T-helper 1 cell (primary cell): ENCODE measurements around the gene SIK2.

Experiments used
- DNase-seq, 5 donors: peaks; one replicate each; pipeline ENCODE4 v3.0.0-alpha.2; 2012 to 2020
- total RNA-seq, 4 donors: gene quantifications; one replicate each; lab custom pipeline; 2026; lab: John Stamatoyannopoulos, UW

Gene SIK2
- 25.0 to 31.9 (median 28.2) reads per million in 4 donors for total RNA-seq

DNA sequence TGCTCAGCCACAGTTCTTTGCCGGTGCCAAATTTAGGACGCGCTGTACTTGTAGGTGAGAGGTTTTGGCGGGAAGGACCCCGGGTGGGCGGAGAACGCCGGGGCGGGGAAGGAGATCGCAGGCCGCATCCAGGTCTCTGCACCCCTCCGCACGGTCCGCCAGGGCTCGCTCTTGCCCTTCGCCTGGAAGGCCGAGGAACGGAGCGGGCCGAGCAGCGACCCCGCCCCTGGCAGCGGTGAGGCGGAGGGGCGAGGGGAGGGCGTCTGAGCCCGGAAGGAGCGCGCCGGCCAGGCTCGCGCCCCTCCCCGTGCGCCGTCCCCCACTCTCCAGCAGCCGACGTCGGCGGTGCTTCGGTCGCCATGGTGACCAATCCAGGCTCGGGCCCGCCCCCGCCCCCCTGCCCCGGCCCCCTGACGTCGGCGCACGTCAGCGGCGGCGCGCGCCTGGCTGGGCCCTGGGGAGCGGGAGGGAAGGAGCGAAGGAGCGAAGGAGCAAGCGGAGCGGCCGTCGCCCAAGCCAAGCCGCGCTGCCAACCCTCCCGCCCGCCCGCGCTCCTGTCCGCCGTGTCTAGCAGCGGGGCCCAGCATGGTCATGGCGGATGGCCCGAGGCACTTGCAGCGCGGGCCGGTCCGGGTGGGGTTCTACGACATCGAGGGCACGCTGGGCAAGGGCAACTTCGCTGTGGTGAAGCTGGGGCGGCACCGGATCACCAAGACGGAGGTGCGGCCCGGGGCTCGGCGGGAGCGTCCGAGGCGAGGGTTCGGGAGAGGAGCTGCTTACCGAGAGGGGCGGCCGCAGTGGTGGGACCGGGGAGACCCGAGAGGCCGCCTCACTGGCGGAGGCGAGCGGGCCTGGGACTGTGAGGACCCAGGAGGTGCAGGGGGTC, at the start of gene SIK2:
SIK2 (plus strand) TSS at position 471 of the 886 bp plus-strand sequence; CDS start at position 586, 115 bp downstream.
- DNase-seq, result peak; percentile 82 to 93 (median 88)

DNA sequence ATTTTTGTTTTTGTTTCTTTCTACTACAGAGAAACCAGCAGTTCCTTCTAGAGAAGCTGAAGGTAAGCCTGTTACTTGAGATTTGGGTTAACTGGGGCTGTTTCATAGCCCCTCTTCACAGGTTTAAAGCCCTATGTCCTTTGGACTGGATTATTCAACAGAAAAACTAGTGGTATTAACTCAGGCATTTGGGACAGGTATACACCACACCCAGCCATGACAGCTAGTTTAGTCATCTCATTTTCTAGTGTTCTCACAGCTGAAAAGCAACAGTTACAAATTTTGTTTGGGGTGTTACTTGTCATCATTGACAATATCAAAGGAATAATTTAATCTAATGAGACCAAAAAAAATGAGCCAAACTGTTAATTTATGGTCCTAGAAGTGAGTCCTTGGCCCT, 47.7 kb upstream of the SIK2 start:
- DNase-seq, result no peak

DNA sequence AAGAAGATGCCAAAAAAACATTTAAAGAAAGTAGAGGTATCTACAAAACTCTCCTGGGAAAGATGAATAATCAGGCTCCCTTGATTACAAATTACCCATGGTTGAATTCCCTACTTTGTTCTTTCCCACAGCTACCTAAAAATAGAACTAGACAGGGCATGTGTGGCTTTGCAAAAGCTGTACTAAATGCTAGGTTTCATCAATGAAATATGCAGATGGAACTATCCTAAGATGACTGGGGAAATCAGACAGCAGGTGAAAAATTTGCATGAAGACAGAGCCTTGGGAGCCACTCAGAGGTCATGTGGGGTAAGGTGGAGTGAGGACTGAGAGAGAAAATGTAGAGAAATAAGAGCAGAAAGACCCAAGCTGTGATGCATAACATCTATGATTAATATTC, 47.0 kb upstream of the SIK2 start:
- no peak for DNase-seq

DNA sequence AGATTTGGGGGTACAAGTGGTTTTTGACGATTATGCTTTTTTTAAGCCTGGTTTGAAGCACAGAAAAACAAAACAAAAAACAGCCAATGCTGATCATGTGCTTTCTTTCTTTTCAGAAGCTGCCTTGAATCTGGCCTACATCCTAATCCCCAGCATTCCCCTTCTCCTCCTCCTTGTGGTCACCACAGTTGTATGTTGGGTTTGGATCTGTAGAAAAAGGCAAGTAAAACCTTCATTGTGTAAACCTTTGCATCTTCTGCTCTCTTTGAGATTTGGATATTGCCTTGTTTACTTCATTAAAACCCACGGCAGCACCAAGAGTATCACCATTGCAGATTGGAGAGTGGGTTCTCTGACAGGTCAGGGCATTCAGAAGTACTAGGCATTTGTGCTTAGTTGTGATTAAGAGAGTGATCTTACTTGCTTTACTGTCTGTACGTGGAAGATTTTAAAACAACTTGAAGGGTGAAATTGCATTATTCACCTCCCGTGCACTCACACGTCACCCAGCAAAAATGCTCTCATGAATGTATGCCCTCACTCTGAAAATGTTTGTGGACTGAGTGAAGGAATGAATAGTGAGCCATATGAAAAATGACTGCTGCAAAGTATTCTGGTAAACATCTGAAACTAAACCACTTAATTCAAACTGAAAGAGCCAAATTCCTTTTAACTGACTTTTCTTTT, 44.7 kb upstream of the SIK2 start:
- DNase-seq, result no peak

DNA sequence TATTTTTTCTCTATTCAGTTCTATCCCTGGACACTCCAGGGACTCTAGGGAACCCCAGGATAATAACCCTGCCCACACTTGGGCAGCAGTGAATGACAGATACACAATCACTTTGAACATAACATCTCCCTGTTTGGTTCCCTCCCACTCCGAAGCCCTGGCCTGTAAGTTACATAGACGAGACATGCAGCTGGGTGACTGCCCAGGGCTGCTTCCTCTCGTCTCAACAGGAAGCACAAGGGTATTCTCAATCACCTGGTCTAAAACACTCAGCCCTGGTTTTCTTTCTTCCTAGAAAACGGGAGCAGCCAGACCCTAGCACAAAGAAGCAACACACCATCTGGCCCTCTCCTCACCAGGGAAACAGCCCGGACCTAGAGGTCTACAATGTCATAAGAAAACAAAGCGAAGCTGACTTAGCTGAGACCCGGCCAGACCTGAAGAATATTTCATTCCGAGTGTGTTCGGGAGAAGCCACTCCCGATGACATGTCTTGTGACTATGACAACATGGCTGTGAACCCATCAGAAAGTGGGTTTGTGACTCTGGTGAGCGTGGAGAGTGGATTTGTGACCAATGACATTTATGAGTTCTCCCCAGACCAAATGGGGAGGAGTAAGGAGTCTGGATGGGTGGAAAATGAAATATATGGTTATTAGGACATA, 42.3 kb upstream of the SIK2 start:
- no peak for DNase-seq

DNA sequence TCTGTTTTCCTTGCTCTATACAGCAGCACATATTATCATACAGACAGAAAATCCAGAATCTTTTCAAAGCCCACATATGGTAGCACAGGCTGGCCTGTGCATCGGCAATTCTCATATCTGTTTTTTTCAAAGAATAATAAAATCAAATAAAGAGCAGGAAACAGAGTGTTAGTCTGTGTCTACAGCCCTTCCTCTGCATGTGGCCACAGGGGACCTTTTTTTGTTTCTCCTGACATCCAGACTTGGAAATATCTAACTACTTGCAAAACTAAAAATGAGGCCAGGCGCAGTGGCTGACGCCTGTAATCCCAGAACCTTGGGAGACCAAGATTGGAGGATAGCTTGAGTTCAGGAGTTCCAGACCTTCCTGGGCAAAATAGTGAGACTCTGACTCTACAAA, 41.4 kb upstream of the SIK2 start:
- DNase-seq, result no peak

DNA sequence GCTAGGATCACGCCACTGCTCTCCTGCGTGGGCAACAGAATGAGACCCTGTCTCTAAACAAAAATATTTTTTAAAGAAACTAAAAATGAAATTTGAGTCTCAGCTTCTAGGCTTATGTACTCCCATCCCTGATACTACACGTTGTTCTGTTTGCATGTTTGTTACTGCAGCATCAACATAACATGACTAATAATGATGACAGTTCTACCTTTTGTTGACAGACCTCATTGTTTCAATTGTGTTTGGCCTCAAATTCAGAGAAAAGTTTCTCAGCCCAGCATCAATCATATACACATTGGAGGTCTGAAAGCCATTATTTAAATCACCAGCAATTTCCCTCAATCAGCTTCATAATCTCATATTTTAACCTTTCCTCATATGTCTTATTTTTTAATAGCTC, 40.9 kb upstream of the SIK2 start:
- DNase-seq, result no peak

DNA sequence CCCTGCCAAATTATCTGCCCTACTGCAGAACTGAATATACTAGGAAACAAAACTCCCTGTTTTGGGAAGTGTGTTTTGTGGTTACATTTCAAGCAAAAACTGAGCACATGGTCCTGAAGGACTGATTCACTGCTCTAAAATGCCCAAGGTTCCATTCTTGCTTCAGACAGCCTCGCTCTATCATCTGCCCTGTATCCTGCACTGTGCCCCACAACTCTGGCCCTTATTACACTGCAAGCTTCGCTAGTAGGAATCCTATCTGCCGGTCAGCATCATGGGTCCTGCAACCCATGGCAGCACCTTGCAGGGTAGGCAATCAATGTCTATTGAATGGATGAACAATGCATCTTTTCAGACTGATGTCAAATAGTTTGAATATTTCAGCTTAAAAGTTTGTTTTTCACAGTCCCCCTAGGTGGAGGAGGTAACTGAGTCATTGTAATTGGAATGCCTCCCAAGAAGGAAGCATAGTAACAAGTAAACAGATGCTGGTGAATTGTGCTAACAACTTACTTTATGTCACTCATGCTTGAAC, 40.4 kb upstream of the SIK2 start:
- DNase-seq, result no peak

DNA sequence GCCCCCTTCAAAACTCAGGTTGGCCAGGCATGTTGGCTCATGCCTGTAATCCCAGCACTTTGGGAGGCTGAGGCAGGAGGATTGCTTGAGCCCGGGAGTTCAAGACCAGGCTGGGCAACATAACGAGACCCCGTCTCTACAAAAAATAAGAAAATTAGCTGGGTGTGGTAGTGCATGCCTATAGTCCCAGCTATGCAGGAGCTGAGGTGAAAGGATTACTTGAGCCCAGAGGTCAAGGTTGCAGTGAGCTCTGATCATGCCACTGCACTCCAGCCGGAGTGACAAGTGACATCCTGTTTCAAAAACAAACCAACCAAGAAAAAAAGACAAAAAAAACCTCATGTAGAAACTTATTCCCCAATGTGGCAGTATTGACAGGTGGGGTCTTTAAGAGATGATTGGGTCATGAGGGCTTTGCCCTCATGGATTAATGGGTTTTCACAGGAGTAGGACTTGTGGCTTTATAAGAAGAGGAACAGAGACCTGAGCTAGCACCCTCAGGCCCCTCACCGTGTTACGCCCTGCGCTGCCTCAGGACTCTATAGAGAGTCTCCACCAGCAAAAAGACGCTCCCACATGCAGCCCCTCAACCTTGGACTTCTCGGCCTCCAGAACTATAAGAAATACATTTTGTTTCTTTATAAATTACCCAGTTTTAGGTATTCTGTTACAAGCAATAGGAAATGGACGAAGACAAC, 39.4 kb upstream of the SIK2 start:
- DNase-seq, result no peak

DNA sequence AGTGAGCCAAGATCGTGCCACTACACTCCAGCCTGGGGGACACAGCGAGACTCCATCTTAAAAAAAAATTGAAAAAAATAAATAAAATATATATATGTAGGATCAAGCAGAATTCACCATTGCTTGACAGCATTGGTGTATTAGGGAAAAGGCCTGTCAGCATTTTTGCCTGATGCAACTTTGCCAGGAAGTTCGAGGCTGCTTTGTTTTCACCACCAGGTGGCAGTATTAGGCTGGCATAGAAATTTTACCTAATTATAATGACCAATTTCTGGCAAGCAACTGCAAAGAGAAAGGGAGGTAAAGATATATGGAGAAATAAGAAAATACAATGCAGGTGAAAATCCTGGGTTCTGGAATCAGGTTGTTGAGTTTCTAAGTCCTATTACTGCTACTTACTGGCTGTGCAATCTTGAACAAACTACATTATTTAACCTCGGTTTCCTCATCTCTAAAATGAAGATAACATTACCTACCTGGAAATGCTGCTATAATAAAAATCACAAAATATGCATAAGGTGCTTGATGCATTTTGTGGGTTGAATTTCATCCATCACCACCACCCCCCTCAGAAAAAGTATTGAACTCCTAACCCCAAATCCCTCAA, 37.0 kb upstream of the SIK2 start:
- DNase-seq, result peak in 4 of 5 donors; percentile 29 to 65 (median 49)

DNA sequence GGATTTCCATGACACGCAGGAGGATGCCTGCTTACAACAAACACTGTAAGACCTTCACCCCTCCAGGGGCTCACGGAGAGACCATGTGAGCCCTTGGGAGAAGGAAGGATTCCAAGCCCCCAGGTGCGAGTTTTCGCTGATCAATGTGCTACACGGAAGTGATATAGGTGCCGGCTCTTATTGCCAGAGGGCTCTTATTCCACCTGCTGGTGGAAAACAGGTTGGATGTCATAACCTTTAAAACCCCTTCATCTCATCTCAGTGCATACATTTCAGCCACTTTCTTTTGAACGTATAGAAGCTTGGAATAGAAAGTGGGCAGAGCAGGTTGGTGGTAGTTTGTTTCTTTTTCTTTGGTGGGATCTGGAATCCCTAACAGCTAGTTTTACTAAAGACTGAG, 35.9 kb upstream of the SIK2 start:
- DNase-seq, result no peak

DNA sequence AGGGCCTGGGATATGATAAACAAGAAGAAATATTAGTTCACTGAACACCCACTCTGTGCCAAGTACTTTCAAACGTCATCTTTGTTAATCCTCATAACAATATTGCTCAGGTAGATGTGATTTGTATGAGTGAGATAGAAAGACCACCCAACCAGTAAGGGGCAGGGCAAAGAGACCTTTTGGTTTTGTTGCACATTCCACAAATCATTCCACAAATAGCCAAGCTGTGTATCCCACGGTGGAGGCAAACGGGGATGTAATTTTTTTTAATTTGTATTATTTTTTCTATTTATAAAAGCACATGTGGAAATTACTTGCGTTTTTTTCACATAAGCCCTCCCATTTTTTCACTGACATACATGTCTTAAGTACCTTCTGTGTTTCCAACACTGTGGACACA, 32.8 kb upstream of the SIK2 start:
- no peak for DNase-seq

DNA sequence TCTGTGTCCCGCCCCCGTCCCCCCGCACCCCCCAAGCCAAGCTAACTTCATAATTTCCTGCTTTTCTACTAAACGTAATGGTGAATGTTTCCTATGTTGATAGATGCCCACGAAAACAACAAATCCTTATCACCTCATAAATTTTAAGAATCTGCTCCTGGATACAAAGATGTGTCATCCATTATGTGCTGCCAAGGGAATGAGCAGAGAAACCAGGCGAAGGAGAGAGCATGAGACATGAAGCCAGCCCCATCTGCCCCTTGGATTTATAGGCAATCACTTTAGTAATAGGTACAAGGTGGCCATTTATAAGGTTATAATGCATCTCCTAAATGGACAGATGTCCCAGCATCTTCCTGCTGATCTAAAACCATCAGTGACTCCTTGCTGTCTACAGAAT, 31.5 kb upstream of the SIK2 start:
- DNase-seq, result no peak

DNA sequence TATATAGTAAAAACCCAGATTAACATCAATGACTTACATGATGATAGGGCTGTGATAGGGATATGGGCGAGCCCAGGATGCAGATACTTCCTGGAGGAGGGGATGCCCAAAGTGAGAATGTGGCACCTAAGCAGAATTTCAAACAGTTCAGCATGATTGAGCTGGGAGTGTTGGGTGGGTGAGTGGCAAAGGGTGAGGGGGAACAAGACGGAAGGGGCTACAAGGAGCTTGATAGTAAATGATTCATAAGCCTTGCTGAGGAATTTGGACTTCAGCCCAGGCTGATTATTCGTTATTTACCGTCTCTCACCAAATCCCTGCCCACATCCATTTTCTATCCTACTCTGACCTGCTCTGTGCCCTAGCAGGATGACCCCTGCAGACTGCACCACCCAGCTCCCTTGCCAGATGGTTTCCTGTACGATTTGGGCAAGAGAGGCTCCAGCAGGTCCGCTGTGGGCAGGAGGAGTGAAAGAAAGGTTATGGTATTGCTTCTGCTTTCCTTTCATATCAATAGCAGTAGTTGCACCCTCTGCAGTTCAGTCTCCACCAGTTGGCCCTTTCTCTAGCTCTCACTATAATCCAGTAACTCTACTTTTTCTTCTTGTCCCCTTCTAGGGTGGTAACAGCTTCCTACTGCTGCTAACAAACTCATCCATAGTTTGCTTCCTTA, 30.3 kb upstream of the SIK2 start:
- no peak for DNase-seq

DNA sequence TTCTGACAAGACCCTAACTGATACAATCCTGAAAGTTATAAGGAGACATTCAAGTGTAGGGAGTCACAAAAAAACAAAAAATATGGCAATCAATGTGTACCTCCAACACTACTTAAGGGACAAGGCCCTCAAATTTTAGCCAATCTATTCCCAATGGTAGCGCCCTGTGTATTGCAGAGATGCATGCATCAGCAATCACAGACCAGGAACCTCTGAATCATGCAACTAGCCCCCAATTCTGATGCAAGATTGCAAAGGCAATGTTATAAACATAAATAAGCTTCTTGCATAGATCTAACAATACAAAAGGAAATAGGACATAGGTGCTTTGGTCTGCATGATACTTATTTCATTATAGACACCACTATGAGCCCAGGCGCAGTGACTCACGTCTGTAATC, 29.7 kb upstream of the SIK2 start:
- no peak for DNase-seq

DNA sequence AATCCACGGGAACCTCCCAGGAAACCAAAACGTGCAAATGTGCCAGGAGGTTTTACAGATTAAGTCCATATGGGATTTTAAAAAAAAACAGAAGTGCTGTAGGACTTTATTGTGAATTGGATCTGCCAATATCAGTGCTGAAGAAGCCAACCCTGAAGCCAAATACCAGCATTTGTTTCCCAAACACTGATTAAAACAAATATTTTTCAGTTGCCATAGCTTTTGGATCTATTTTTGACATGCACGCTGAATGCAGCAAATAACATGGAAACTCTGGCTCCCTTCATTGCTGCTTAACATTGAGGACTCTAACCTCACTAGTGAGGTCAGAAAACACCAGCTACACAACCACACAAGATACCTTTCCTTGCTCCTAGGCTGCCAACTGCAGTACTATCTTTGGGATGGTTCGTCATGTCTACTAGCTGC, 28.4 kb upstream of the SIK2 start:
- DNase-seq, result no peak

DNA sequence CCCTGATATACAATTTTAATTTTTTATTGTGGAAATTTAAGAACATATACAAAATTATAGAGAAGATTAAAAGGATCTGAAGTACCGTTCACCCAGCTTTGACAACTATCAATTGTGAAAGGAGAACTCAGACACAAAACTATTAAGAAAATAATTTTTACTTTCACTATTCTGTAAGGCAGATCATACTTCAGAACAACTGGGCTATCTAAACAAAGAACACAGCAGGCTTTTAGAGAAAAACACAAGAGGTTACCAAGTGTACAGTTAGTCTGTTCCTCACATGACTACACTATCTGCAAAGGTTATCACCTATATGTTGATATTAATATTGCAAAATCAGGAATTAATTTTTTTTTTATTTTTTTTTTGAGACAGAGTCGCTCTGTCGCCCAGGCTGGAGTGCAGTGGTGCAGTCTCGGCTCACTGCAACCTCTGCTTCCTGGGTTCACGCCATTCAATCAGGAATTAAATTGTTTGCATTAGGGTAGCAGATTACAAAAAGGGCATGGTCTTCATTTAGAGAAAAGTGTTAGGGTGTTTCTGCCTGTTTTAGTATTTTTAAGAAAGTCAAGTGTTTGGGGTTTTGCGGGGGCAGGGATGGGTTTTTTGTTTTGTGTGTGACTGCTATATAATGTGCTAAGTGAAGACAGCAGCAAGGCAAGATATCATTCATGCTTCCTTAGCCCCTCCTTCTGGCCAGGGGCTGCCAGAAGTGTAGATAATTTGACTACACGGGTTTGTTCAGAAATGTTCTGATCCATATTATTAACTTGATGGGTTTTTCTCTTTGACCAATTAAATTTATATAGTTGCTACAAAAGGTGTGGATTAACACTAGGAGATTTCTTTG, 27.6 kb upstream of the SIK2 start:
- no peak for DNase-seq

DNA sequence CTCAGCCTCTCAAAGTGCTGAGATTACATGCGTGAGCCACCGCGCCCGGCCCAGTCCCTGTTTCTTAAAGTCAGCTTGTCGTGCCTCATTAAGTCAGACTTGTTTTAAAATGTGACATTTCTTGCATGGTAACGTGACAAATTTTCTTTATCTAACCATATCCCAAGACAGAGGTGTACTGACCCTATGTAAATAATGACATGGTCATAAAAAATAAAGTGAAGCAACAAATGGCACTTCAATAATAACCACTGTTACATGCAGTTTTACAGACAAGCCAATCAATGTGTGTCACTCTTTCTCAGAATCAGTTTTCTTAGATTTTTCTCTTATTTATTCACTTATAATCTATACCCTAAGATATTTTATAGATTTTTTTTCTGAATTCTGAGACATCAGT, 26.5 kb upstream of the SIK2 start:
- DNase-seq, result no peak

DNA sequence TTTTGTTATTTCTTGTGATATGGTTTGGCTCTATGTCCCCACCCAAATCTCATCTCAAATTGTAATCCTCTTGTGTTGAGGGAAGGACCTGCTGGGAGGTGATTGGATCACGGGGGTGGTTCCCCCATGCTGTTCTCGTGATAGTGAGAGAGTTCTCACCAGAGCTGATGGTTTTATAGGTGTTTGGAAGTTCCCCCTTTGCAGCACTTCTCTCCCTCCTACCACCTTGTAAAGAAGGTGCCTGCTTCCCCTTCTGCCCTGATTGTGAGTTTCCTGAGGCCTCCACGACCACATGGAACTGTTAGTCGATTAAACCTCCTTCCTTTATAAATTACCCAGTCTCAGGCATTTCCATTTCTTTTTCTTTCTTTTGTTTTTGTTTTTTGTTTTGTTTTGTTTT, 24.4 kb upstream of the SIK2 start:
- DNase-seq, result no peak

DNA sequence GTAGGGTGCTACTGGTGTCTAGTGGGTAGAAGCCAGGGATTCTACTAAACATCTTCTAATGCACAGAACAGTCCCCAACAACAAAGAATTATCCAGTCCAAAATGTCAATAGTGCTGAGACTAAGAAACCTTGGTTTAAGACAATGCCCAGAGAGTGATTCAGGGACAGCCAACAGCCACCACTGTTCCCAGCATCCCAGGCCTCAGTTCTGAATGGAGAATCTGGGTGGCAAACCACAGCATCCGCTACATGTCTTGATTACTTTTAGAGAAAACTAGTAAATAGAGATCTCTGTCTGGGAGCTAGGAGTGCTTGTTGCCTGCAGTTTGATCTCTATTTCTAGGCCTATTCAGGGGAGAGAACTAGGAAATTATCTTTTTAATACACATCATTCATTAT, 20.9 kb upstream of the SIK2 start:
- DNase-seq, result no peak

DNA sequence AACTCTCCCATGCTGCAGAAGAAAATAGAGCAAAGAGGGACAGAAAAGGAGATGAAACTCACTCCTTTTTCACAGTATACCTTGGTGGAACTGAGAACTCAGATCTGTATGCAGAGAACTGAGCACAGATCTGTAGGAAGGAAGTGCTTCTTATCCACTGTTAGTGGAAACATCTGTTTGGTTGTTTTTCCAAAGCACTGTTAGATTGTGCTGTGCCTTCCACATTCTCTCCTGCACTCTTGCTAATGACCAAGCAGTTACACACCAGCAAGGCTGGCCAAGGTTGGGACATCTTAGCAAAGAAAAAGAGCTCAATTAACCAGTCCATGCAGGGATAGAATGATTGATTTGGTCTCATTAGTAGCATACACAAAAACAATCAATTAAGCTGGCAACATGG, 20.1 kb upstream of the SIK2 start:
- DNase-seq, result no peak
